K562 (cell line): ENCODE measurements around the gene SPTLC2. TPM values are rescaled to one million over a fixed set of nuclear protein-coding genes. Genes with fewer than 3 reads are reported as not detected.

Experiments used
- HDAC1 ChIP-seq, 2 experiments: fragments of 450-650 bp; IDR thresholded peaks; 2 replicates each; pipeline ENCODE4 v1.6.1; 2016 to 2017; ENCODE audit warnings: inconsistent platforms in 1 of 2, mild to moderate bottlenecking in 1 of 2, moderate library complexity in 1 of 2
- HNRNPK ChIP-seq: fragments of 200-400 bp; formaldehyde crosslinking; IDR thresholded peaks from one replicate; pipeline ENCODE4 v1.6.1; 2018; ENCODE audit warnings: mild to moderate bottlenecking, low read depth, low read length; ENCODE audit not compliant: poor library complexity, severe bottlenecking
- L3MBTL2 ChIP-seq: fragments of 450-650 bp; IDR thresholded peaks from 2 replicates; pipeline ENCODE4 v1.6.1; 2016; ENCODE audit warnings: mild to moderate bottlenecking, moderate library complexity
- MYC ChIP-seq, 2 experiments: fragments of 250-450 bp in 1 of 2; sonication (Bioruptor Pico) in 1 of 2; IDR thresholded peaks; 2 replicates each; pipeline versions ENCODE4 v1.5.1 to v1.6.1; 2012 to 2021; ENCODE audit warnings: low read depth in 2 of 2, borderline replicate concordance in 1 of 2, improper control_type of control experiment in 1 of 2, low read length in 1 of 2, mild to moderate bottlenecking in 1 of 2, moderate library complexity in 1 of 2
- NUFIP1 ChIP-seq: fragments of 450-650 bp; IDR thresholded peaks from 2 replicates; pipeline ENCODE4 v1.6.1; 2018; ENCODE audit not compliant: partially characterized antibody
- POLR2A ChIP-seq: fragments of 450-650 bp; conservative IDR thresholded peaks from 2 replicates; pipeline ENCODE4 v1.6.1; 2016
- POLR2G ChIP-seq: fragments of 200-400 bp; formaldehyde crosslinking; IDR thresholded peaks from 2 replicates; pipeline ENCODE4 v1.6.1; 2017; ENCODE audit warnings: low read depth, mild to moderate bottlenecking, antibody characterized with exemption, low read length, moderate library complexity
- PRMT5 ChIP-seq: sonication (generic); formaldehyde crosslinking; IDR thresholded peaks from 2 replicates; pipeline ENCODE4 v1.5.0; 2020; ENCODE audit warnings: missing genetic modification reagents
- RNF2 ChIP-seq: sonication (generic); IDR thresholded peaks from 2 replicates; pipeline ENCODE4 v1.6.1; 2016
- ZNF143 ChIP-seq: sonication (generic); formaldehyde crosslinking; IDR thresholded peaks from 2 replicates; pipeline ENCODE4 v1.9.0; 2022; ENCODE audit warnings: mild to moderate bottlenecking, missing genetic modification reagents
- ZNF586 ChIP-seq: fragments of 450-650 bp; formaldehyde crosslinking; conservative IDR thresholded peaks from 2 replicates; pipeline ENCODE4 v1.4.0; 2020; ENCODE audit warnings: mild to moderate bottlenecking, moderate library complexity
- ZNF707 ChIP-seq: fragments of 250-450 bp; sonication (Bioruptor Pico); conservative IDR thresholded peaks from 2 replicates; pipeline ENCODE4 v1.8.0; 2022; ENCODE audit warnings: inconsistent platforms, mild to moderate bottlenecking, moderate library complexity
- polyA plus RNA-seq, 8 experiments: library from polyadenylated mRNA; depleted of rRNA in 4 of 8; stranded (reverse) in 5 of 8; unstranded in 3 of 8; fragments of >200 nt; fragmentation: Nextera tagmentation in 2 of 8; fragmentation: Illumina TruSeq in 1 of 8; extraction: Ambion mirVana in 2 of 8; extraction: Trizol in 1 of 8; gene quantifications; 2 replicates each; pipeline versions ENCODE4 v1.2.1 to v1.2.3, GENCODE V29; 2011 to 2014; ENCODE audit warnings: inconsistent platforms in 1 of 8, missing spikeins in 1 of 8
- total RNA-seq, 7 experiments: library from RNA; depleted of rRNA in 6 of 7; stranded (reverse); fragments of >200 nt in 6 of 7; fragmentation: Illumina TruSeq in 2 of 7; extraction: Trizol in 2 of 7; gene quantifications; 2 replicates each; pipeline versions ENCODE4 v1.2.1 to v1.2.3, GENCODE V29; 2011 to 2021; ENCODE audit warnings: low replicate concordance in 1 of 7
- TF ChIP-seq, protein P1 (sequence below): sonication (generic); formaldehyde crosslinking; IDR thresholded peaks from 2 replicates; pipeline ENCODE4 v1.8.0; 2022; ENCODE audit warnings: mild to moderate bottlenecking, missing genetic modification reagents
- TF ChIP-seq, protein P2 (sequence below): IDR thresholded peaks from 2 replicates; pipeline ENCODE4 v1.6.1; 2014; ENCODE audit warnings: antibody characterized with exemption
- TF ChIP-seq, protein P3 (sequence below): fragments of 450-650 bp; formaldehyde crosslinking; IDR thresholded peaks from 2 replicates; pipeline ENCODE4 v1.4.0; 2020; ENCODE audit warnings: mild to moderate bottlenecking
- TF ChIP-seq, protein P4 (sequence below): sonication (generic); formaldehyde crosslinking; IDR thresholded peaks from 2 replicates; pipeline ENCODE4 v1.8.1; 2023; ENCODE audit warnings: mild to moderate bottlenecking, missing genetic modification reagents, moderate library complexity
- TF ChIP-seq, protein P5 (sequence below): fragments of 250-450 bp; sonication (Bioruptor Pico); IDR thresholded peaks from 2 replicates; pipeline ENCODE4 v1.5.0; 2021; ENCODE audit warnings: mild to moderate bottlenecking, borderline replicate concordance

Gene SPTLC2
- total and polyA plus RNA-seq, 9 of the 15 experiments (the other 6 are each of a cell fraction or from before 2014, with no cell fraction given), result 4.5 to 30.4 (median 14.0) TPM

DNA sequence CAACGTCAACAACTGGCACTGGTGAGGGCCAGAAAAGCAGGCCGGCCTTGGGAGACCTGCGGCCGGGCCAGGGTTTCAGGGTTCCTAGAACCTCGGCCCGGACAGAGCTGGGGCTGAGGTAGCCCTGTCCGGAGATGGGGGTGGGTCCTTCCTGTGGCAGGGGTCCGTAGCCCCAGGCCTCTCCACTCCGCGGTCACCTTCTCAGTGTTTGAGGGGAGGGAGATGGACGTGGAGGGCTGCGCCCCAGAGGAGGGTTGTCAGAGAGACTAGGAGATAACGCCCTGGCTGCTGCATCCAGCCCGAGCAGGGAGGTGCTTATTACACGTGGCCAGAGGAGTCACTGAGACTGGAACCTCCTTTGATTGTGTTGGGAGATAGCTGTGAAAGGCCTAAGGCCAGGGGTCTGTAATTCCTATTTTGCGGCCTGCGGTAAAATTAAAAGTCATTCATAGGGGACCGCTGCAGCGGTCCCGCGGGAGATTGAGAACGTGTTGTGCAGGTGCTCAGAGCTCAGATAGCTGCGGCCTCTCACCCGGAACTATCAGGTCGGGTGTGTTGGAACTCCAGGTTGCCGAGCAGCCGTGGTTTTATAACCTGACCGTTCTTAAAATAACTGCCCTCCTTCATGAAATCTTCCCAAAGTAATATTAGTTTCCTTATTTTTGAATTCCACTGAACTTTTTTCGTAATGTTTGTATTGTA, 158.0 kb downstream of the SPTLC2 start (continued):
- TF ChIP-seq, protein P1, sequence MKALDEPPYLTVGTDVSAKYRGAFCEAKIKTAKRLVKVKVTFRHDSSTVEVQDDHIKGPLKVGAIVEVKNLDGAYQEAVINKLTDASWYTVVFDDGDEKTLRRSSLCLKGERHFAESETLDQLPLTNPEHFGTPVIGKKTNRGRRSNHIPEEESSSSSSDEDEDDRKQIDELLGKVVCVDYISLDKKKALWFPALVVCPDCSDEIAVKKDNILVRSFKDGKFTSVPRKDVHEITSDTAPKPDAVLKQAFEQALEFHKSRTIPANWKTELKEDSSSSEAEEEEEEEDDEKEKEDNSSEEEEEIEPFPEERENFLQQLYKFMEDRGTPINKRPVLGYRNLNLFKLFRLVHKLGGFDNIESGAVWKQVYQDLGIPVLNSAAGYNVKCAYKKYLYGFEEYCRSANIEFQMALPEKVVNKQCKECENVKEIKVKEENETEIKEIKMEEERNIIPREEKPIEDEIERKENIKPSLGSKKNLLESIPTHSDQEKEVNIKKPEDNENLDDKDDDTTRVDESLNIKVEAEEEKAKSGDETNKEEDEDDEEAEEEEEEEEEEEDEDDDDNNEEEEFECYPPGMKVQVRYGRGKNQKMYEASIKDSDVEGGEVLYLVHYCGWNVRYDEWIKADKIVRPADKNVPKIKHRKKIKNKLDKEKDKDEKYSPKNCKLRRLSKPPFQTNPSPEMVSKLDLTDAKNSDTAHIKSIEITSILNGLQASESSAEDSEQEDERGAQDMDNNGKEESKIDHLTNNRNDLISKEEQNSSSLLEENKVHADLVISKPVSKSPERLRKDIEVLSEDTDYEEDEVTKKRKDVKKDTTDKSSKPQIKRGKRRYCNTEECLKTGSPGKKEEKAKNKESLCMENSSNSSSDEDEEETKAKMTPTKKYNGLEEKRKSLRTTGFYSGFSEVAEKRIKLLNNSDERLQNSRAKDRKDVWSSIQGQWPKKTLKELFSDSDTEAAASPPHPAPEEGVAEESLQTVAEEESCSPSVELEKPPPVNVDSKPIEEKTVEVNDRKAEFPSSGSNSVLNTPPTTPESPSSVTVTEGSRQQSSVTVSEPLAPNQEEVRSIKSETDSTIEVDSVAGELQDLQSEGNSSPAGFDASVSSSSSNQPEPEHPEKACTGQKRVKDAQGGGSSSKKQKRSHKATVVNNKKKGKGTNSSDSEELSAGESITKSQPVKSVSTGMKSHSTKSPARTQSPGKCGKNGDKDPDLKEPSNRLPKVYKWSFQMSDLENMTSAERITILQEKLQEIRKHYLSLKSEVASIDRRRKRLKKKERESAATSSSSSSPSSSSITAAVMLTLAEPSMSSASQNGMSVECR (CRISPR knock-in tag), result peak; percentile 82; the same call in 1 of the 2 replicates
- TF ChIP-seq, protein P2, sequence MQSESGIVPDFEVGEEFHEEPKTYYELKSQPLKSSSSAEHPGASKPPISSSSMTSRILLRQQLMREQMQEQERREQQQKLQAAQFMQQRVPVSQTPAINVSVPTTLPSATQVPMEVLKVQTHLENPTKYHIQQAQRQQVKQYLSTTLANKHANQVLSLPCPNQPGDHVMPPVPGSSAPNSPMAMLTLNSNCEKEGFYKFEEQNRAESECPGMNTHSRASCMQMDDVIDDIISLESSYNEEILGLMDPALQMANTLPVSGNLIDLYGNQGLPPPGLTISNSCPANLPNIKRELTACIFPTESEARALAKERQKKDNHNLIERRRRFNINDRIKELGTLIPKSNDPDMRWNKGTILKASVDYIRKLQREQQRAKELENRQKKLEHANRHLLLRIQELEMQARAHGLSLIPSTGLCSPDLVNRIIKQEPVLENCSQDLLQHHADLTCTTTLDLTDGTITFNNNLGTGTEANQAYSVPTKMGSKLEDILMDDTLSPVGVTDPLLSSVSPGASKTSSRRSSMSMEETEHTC, result no peak
- TF ChIP-seq RNF2, result no peak
- TF ChIP-seq, protein P3, sequence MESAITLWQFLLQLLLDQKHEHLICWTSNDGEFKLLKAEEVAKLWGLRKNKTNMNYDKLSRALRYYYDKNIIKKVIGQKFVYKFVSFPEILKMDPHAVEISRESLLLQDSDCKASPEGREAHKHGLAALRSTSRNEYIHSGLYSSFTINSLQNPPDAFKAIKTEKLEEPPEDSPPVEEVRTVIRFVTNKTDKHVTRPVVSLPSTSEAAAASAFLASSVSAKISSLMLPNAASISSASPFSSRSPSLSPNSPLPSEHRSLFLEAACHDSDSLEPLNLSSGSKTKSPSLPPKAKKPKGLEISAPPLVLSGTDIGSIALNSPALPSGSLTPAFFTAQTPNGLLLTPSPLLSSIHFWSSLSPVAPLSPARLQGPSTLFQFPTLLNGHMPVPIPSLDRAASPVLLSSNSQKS (CRISPR knock-in tag), result no peak
- TF ChIP-seq MYC (IDR thresholded peaks at IDR 0.05; ENCODE audit: low read depth, low read length), result peak; percentile 82
- no peak for TF ChIP-seq MYC (CRISPR knock-in tag; IDR thresholded peaks at IDR 0.05; ENCODE audit: borderline replicate concordance, low read depth)
- no peak for TF ChIP-seq ZNF586 (CRISPR knock-in tag)
- TF ChIP-seq, protein P4, sequence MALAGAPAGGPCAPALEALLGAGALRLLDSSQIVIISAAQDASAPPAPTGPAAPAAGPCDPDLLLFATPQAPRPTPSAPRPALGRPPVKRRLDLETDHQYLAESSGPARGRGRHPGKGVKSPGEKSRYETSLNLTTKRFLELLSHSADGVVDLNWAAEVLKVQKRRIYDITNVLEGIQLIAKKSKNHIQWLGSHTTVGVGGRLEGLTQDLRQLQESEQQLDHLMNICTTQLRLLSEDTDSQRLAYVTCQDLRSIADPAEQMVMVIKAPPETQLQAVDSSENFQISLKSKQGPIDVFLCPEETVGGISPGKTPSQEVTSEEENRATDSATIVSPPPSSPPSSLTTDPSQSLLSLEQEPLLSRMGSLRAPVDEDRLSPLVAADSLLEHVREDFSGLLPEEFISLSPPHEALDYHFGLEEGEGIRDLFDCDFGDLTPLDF (CRISPR knock-in tag), result no peak
- TF ChIP-seq PRMT5 (CRISPR knock-in tag), result no peak
- TF ChIP-seq, protein P5, sequence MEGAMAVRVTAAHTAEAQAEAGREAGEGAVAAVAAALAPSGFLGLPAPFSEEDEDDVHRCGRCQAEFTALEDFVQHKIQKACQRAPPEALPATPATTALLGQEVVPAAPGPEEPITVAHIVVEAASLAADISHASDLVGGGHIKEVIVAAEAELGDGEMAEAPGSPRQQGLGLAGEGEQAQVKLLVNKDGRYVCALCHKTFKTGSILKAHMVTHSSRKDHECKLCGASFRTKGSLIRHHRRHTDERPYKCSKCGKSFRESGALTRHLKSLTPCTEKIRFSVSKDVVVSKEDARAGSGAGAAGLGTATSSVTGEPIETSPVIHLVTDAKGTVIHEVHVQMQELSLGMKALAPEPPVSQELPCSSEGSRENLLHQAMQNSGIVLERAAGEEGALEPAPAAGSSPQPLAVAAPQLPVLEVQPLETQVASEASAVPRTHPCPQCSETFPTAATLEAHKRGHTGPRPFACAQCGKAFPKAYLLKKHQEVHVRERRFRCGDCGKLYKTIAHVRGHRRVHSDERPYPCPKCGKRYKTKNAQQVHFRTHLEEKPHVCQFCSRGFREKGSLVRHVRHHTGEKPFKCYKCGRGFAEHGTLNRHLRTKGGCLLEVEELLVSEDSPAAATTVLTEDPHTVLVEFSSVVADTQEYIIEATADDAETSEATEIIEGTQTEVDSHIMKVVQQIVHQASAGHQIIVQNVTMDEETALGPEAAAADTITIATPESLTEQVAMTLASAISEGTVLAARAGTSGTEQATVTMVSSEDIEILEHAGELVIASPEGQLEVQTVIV, result no peak
- TF ChIP-seq L3MBTL2, result peak; percentile 36
- no peak for TF ChIP-seq ZNF143 (CRISPR knock-in tag)
- peak in 1 of 2 experiments; percentile 59; a peak in 2 of 4 replicates for TF ChIP-seq HDAC1 (IDR thresholded peaks at IDR 0.05)
- TF ChIP-seq POLR2G, result peak; percentile 65
- TF ChIP-seq POLR2A, result 0 out of 2 replicates have a peak, but pooled peaks have one; percentile 37
- TF ChIP-seq NUFIP1, result no peak
- TF ChIP-seq HNRNPK, result no peak
- TF ChIP-seq ZNF707 (CRISPR knock-in tag), result no peak
